GM19240 (cell line): Measurements from ENCODE around the gene KIF26B.
"Not testable (repeated sequence)": the region's sequence is repeated elsewhere in the genome, so short reads cannot be mapped to it uniquely, and the experiment has no call there.

Experiments
- DNase-seq: peaks from one replicate; pipeline ENCODE4 v3.0.0; 2011; ENCODE audit warnings: low spot score; ENCODE audit not compliant: insufficient read length

The KIF26B gene

GRCh38 chr1:245319094-245319493, 164.3 kb downstream of the KIF26B start:
- DNase-seq, result no peak

- no peak for DNase-seq
Observed at GRCh38 chr1:245322673-245323072, 167.9 kb downstream of the KIF26B start.

- DNase-seq, result not testable (repeated sequence)
Observed at GRCh38 chr1:245323765-245324164, 169.0 kb downstream of the KIF26B start.

- DNase-seq, result no peak
Observed at GRCh38 chr1:245325922-245326795, 171.4 kb downstream of the KIF26B start.

- DNase-seq, result no peak
Observed at GRCh38 chr1:245327360-245327759, 172.6 kb downstream of the KIF26B start.

- DNase-seq, result no peak
Observed at GRCh38 chr1:245327842-245328241, 173.1 kb downstream of the KIF26B start.

- DNase-seq, result no peak
Observed at GRCh38 chr1:245330951-245331350, 176.2 kb downstream of the KIF26B start.

- no peak for DNase-seq
Observed at GRCh38 chr1:245332085-245332484, 177.3 kb downstream of the KIF26B start.

GRCh38 chr1:245332513-245332912, 177.7 kb downstream of the KIF26B start:
- no peak for DNase-seq

GRCh38 chr1:245334235-245334634, 179.4 kb downstream of the KIF26B start:
- DNase-seq, result no peak

GRCh38 chr1:245334827-245335490, 180.2 kb downstream of the KIF26B start:
- DNase-seq, result no peak

GRCh38 chr1:245335684-245336083, 180.9 kb downstream of the KIF26B start:
- not testable (repeated sequence) for DNase-seq

GRCh38 chr1:245336149-245336983, 181.6 kb downstream of the KIF26B start:
- no peak for DNase-seq

GRCh38 chr1:245336984-245337355, 182.2 kb downstream of the KIF26B start:
- not testable (repeated sequence) for DNase-seq

GRCh38 chr1:245337829-245338484, 183.2 kb downstream of the KIF26B start:
- no peak for DNase-seq

- no peak for DNase-seq
Observed at GRCh38 chr1:245338485-245338877, 183.7 kb downstream of the KIF26B start.

GRCh38 chr1:245341743-245342142, 187.0 kb downstream of the KIF26B start:
- DNase-seq, result no peak

- DNase-seq, result no peak
Observed at GRCh38 chr1:245345191-245345884, 190.6 kb downstream of the KIF26B start.

- DNase-seq, result no peak
Observed at GRCh38 chr1:245348626-245349025, 193.8 kb downstream of the KIF26B start.

- no peak for DNase-seq
Observed at GRCh38 chr1:245353411-245353810, 198.6 kb downstream of the KIF26B start.
